ENCODE results near the gene ACBD6.

ACBD6 gene

DNA sequence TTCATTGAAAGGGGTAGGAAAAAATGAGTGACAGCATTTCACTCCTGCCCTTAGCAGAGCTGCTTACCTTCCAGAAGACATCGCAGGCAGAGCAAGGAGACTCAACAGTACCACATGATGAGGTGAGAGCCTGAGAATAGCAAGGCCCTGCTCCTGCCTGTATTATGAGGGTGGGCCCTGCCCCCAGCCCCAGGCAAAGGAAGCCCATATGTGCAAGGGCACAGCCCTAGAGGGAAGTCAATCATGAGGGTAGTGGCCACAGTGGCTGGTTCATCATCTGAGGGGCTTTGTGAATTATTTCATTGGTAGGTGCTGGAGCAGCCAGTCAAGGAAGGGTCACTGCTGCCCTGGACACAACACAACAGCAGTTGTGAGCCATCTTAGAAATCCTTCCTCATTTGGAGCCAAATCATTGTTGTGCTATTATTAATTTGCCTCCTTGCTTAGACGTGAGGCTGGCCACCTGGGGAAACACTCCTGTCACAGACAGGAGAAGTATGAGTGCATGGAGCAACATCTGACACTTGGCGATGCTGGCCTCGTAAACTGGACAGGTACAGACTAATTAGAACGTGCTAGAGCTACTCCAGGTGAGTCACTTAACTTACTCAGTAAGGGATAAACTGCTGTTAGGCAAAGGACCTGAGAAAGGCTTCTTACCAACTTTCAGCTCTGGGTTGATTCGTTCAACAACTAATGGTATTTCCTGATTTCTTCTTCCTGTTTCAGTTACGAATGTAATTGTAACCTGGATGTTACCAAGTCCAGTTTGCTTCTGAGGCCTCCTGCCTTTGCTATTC lies 22.7 kb upstream of the ACBD6 start:
- no peak for DNase-seq

DNA sequence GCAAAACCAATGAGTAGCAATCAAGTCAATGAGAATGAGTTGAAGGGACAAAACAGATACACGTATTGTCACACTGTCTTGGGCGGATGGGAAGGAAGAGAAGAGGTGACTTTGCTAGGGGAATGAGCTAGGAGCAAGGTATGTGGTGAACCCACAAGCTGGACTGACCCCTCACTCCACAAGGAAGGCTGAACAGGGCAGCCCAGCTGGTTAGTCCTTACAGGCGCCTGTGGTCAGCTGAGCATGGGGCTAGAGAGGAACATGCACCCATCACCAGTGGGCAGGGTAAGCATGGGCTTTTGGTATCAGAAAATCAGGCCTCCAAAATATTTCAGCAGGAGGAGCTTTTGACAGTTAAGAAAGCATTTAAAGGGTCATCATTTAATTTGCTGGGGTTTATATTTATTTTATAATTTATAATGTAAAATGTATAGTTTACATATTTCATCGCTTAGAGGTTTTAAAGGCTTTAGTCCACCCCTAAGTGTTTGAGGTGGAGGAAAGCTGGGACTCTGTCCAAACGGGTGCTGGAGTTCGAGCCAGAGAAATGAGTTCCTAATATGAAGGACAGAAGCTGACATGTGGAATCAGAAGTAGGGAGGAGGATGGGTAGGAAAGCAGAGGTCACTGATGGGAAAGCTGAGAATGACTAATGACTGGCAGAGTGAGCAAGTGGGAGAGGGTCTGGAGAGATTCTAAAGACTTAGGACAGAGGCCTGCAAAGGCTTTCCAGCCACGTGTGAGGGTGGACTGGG lies 22.0 kb upstream of the ACBD6 start:
- no peak for DNase-seq

DNA sequence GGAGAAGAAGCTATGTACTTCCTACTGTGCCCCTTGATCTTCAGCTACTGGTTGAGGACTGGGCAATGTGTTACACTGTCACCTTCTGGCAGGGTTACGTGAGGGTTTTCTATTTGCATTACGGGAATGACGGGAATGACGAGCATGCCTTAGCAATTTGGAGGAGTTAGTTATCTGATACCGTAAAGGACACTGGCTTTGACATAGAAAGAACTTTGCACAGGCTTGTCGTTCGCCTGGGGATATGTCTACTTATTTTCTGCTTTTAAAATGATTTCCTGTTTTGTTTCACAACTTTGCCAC lies 19.8 kb upstream of the ACBD6 start:
- no peak for DNase-seq

DNA sequence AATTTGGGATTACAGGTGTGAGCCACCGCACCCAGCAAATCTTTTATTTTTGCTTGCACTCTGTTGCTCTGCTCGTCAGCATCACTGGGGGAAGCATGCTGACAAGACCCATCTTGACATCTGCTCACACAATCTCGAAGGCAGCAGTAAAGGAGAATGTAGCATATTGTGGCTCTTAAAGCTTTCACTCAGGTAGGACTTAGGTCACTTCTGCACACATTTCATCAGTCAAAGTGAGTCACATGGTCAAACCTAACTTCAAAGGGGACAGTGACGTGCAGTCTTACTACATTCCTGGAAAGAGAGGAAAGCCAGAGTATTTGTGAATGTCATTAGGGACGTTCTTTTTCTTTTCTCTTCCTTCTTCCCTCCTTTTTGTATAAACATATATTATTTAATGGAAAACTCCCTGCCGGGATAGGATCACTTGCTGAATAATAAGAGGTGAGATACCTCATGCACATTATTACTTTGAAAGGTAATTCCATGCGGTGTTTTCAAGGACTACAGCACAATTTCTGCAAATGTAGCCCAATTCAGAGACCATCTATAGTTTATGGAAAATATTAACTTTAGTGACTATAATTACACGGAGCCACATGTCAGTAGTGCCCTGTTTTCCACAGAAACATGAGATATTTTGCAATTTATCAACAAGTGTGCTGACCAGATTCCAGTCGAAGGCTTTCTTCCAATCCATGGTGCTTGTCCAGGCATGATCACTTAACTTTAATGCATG lies 19.3 kb upstream of the ACBD6 start:
- no peak for DNase-seq

GRCh38 chr1:180519846-180520245 lies 17.5 kb upstream of the ACBD6 start:
- no peak for DNase-seq

DNA sequence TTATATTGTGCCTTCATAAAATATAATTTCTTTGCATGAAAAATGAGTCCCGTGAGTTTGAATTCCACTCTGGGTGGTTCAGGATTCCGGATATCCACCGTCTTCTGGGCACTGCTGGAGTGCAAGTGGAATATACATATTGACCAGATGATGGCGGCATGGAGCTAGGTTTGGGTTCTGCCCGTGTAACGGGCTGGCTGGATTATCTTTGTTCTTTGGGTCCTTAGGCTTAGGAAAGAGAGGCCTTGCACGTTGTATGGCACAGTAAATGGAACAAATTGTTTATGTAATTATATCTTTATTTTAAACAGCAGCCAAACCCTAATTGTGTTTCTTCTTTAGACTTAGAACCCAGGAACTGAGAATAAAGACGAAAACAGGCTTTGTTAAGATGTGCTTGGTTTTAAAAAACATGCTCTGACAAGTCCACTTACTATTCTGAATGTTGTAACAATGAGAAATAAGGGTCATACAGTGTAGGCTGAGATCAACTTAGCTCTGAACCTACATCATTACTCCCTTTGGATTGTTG lies 13.5 kb upstream of the ACBD6 start:
- peak; percentile 71 to 74 for DNase-seq

GRCh38 chr1:180515364-180515763 lies 13.0 kb upstream of the ACBD6 start:
- no peak for DNase-seq

- no peak for DNase-seq
These were observed 11.2 kb upstream of the ACBD6 start for GRCh38 chr1:180513531-180513930.

GRCh38 chr1:180510882-180511281 lies 8.5 kb upstream of the ACBD6 start:
- DNase-seq: no peak

DNA sequence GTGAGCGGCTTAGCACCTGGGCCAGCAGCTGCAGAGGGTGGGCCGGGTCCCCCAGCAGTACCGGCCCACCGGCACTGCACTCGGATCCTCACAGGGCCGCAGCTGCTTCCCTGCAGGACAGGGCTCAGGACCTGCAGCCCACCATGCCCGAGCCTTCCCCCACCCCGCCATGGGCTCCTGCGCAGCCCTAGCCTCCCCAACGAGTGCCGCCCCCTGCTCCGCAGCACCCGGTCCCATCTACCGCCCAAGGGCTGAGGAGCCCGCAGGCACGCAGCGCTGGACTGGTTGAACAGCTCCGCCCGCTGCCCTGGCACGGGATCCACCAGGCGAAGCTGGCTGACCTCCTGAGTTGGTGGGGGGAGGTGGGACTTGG lies 6.3 kb upstream of the ACBD6 start:
- no peak for DNase-seq

- DNase-seq: no peak
These were observed 5.7 kb upstream of the ACBD6 start for GRCh38 chr1:180507795-180508724.

DNA sequence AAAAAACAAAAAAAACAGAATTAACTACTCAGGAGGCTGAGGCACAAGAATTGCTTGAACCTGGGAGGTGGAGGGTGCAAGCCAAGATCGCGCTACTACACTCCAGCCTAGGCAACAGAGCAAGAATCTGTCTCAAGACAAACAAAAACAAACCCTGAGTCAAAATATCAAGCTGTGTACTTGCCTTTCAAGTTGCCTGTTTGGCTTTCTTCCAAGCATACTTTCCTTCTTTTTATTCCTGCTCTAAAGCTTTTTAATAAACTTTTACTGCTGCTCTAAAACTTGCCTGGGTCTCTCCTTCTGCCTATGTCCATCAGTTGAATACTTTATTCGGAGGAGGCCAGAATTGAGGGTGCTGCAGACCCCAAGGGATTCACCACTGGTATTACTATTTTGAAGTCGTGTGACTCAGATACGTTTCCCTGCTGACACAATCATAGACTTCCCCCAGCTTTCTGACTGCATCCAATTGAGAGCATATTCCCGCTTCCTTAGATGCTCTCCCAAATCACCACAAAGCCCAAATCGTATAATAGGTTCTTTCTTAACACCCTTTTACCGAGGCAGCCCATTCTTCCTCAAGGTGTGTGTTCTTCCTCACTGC lies 3.5 kb upstream of the ACBD6 start:
- DNase-seq: no peak

GRCh38 chr1:180504186-180504585 lies 1.8 kb upstream of the ACBD6 start:
- no peak for DNase-seq

GRCh38 chr1:180503280-180503862 lies 994 bp upstream of the ACBD6 start:
- peak; percentile 44 to 52 for DNase-seq

DNA sequence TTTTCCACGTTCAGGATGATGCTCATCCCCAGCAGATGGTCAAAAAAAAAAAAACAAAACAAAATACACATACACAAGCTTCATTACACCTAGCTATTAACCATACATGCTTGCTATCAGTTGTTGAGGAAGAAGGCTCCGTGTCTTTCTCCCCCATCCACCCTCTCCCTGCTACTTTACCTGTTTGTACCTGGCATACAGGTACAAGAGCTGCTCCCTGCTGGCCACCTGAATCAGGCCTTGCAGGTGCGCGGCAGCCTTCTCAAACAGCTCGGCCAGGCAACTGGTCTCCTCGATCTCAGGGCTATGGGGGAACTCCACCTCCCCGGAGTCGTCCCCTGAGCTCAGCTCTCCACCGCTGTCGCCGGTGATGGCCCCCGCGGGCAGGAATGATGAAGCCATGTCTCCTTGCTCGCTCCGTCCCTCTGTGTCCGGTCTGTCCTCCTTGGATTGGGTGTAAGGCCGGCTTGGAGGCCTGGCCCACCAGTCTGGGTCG lies 464 bp downstream of the ACBD6 start:
- no peak for DNase-seq

- DNase-seq: no peak
These were observed 1.7 kb downstream of the ACBD6 start for GRCh38 chr1:180500689-180501088.

GRCh38 chr1:180498594-180498993 lies 3.8 kb downstream of the ACBD6 start:
- no peak for DNase-seq

DNA sequence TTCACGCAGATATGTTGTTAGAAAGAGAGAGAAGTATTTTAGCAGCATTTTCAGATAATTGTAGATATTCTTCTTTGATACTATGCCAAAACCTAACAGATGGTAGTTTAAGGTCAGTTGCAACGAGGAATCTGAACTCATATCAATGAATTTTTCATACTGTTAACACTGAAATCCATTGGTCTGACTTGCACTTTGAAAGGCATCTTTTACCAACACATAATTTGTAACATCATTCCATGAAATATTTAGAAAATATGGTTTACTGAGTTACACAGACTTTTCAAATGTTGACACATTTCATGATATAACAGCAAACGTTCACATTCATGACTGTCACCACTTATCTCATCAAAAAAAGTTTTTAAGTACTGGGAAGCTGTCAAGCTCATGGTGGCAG lies 4.6 kb downstream of the ACBD6 start:
- no peak for DNase-seq

DNA sequence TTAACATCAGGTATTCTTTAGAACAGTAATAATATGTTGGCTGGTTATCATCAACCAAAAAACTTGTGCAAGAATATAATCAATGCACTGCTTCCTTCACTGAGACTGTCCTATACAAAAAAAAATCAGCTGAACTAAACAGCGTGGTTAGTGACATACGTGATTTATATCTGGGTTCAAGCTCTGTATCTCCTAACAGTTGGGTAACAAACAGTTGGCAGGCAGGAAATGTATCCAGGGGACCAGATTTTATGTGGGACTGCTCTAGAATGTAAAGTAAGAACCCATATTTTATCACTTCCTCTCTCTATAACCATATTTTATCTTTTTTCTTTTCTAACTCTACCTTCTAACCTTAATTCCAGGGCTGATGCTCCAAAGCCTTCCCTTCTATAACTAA lies 8.0 kb downstream of the ACBD6 start:
- peak in 1 of 2 experiments; percentile 12 for DNase-seq

DNA sequence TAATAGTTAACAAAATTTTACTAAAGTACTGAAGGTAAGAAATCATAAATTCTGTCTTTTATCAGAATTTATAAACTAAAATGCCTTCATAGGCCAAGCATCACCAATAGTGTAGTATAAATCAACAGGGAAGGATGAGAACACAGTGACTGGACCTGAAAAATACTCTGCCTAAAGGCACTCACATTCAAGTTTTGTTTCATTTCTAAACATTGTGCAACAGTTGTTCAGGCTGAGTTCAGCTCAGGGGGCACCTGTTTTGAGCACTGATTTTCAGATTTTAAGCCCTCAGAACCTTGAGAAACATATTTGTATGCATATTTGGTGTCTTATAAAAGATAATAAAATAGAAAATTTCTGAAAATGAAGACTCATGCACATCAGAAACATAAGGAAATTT lies 12.4 kb downstream of the ACBD6 start:
- DNase-seq: no peak

DNA sequence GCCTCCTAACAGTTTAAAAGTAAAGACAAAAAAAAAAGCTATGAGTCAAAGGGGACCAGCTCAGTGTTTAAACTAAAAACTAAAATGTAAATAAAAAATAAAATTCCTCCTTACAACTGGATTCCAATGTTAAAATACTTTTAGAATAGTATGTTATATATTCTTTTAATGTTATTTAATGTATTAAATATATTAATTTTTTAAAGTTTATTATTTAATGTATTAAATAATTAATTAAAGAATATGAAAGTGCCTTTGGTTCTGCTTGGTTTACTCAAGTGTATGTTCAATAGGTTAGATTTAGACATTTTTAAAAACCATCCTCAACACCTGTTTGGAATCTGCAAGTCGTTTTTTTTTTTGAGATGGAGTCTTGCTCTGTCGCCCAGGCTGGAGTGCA lies 13.1 kb downstream of the ACBD6 start:
- no peak for DNase-seq

DNA sequence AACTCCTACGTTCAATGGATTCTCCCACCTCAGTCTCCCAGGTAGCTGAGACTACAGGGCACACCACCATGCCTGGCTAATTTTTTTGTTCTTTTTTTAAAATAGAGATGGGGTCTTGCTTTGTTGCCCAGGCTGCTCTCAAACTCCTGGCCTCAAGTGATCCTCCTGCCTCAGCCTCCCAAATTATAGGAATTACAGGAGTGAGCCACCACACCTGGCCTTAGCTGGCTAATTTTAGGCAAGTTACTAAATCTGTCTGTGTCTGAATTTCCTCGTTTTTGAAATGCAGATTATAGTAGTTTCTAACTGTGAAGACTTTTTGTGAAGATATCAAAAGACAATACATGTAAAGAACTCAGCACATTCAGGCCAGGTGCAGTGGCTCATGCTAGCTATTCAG lies 13.7 kb downstream of the ACBD6 start:
- DNase-seq: no peak

Measured in AML-193 (cell line).